Caco-2 (cell line): ENCODE measurements around the gene FBXW8. TPM values are rescaled to one million over a fixed set of nuclear protein-coding genes. Genes with fewer than 3 reads are reported as not detected.

Experiments
- BruUV-seq: library from RNA; stranded (reverse); fragments of 400-500 nt; replicated peaks from 2 replicates; lab custom pipeline; 2021; lab: Mats Ljungman, UMichigan
- CTCF ChIA-PET: fragments of 300-600 bp; sonication (Branson Sonifier 250); formaldehyde crosslinking; loops from one replicate; lab custom pipeline; 2022; ENCODE audit warnings: antibody characterized with exemption; lab: Charles Lee
- POLR2A ChIA-PET: fragments of 300-600 bp; sonication (Branson Sonifier 250); formaldehyde crosslinking; loops from one replicate; lab custom pipeline; 2022; ENCODE audit warnings: antibody characterized with exemption; lab: Charles Lee
- DNase-seq, 2 experiments: peaks; one replicate each; pipeline versions ENCODE4 v3.0.0 to v3.0.0-alpha.2; 2020 to 2022
- H3K27me3 ChIP-seq: replicated peaks from 2 replicates; pipeline ENCODE4 v1.6.0; 2011; ENCODE audit warnings: low read length; ENCODE audit not compliant: control insufficient read depth, insufficient read depth
- H3K36me3 ChIP-seq: 2 replicates; pipeline ENCODE4 v1.5.1; 2011; ENCODE audit warnings: low read length; ENCODE audit not compliant: control insufficient read depth, insufficient read depth
- H3K4me1 ChIP-seq: fragments of 250-450 bp; sonication (Bioruptor Pico); 2 replicates; pipeline ENCODE4 v1.5.1; 2020; ENCODE audit warnings: mild to moderate bottlenecking
- H3K4me3 ChIP-seq: 2 replicates; pipeline ENCODE4 v1.5.1; 2011; ENCODE audit warnings: low read depth, mild to moderate bottlenecking, control low read depth, low read length
- H3K9me3 ChIP-seq: fragments of 250-450 bp; sonication (Bioruptor Pico); 2 replicates; pipeline ENCODE4 v1.5.1; 2020; ENCODE audit warnings: mild to moderate bottlenecking, moderate library complexity
- H3K27ac Mint-ChIP-seq: one replicate; pipeline ENCODE4 v1.8.0; 2022; ENCODE audit warnings: mixed read lengths; ENCODE audit not compliant: unreplicated experiment
- H3K27me3 Mint-ChIP-seq: one replicate; pipeline ENCODE4 v1.8.0; 2022; ENCODE audit warnings: mixed read lengths; ENCODE audit not compliant: insufficient read depth, unreplicated experiment
- H3K36me3 Mint-ChIP-seq: one replicate; pipeline ENCODE4 v1.8.0; 2022; ENCODE audit warnings: mild to moderate bottlenecking, mixed read lengths; ENCODE audit not compliant: insufficient read depth, unreplicated experiment
- H3K4me1 Mint-ChIP-seq: one replicate; pipeline ENCODE4 v1.8.0; 2022; ENCODE audit warnings: low read depth, mixed read lengths; ENCODE audit not compliant: unreplicated experiment
- H3K4me3 Mint-ChIP-seq: one replicate; pipeline ENCODE4 v1.8.0; 2022; ENCODE audit warnings: mild to moderate bottlenecking, moderate library complexity, mixed read lengths; ENCODE audit not compliant: unreplicated experiment
- H3K9me3 Mint-ChIP-seq: one replicate; pipeline ENCODE4 v1.8.0; 2022; ENCODE audit warnings: mixed read lengths; ENCODE audit not compliant: unreplicated experiment
- CTCF ChIP-seq, 2 experiments: fragments of 200-600 bp in 1 of 2; IDR thresholded peaks; 1 replicate in 1 of 2; 2 replicates in 1 of 2; pipeline versions ENCODE4 v1.5.1 to v1.8.0; 2011 to 2022; ENCODE audit warnings: antibody characterized with exemption in 1 of 2, control low read depth in 1 of 2, inconsistent platforms in 1 of 2, low read depth in 1 of 2, low read length in 1 of 2, mild to moderate bottlenecking in 1 of 2, moderate library complexity in 1 of 2; ENCODE audit not compliant: insufficient read depth in 1 of 2, severe bottlenecking in 1 of 2, unreplicated experiment in 1 of 2
- intact Hi-C: fragments of 100-400 bp; cut with micrococcal nuclease; formaldehyde crosslinking; loops from one replicate; pipeline ENCODE4 v1.10.0; 2022; ENCODE audit not compliant: unreplicated experiment
- total RNA-seq: library from RNA; stranded (reverse); gene quantifications from 2 replicates; pipeline ENCODE4 v1.2.3, GENCODE V29; 2022

The FBXW8 gene
- total RNA-seq, 1 experiment from 2014 or later, result 12.2 TPM

- no peaks in the 10 kb centered on the region for H3K9me3 ChIP-seq
- H3K27ac Mint-ChIP-seq, result no peak overlapping the region
- H3K36me3 Mint-ChIP-seq, result peaks cover 13% of the 10 kb centered on the region
- H3K4me3 Mint-ChIP-seq, result no peak overlapping the region
- no peak for DNase-seq
- CTCF ChIA-PET, result no interaction called here
- H3K27me3 Mint-ChIP-seq, result no peaks in the 10 kb centered on the region
- no peak for TF ChIP-seq CTCF (IDR thresholded peaks at IDR 0.05; ENCODE audit: insufficient read depth in 1 of 2, low read depth in 1 of 2, low read length in 1 of 2, severe bottlenecking in 1 of 2, unreplicated experiment in 1 of 2)
- no peaks in the 10 kb centered on the region for H3K9me3 Mint-ChIP-seq
- H3K36me3 ChIP-seq, result no peaks in the 10 kb centered on the region
- H3K4me1 ChIP-seq, result no peaks in the 10 kb centered on the region
- no peaks in the 10 kb centered on the region for H3K27me3 ChIP-seq
- POLR2A ChIA-PET, result no interaction called here
- intact Hi-C loops, result loop anchor here (5.0 kb wide), 1 partner anchor 366 kb away; no protein-coding TSS in a partner anchor
- no peak overlapping the region for H3K4me3 ChIP-seq
- H3K4me1 Mint-ChIP-seq, result peaks cover 11% of the 10 kb centered on the region
- no TSS peak for BruUV-seq
Measured at GRCh38 chr12:116958402-116959197, 47.9 kb downstream of the FBXW8 start.

GRCh38 chr12:116959198-116959460 is 48.4 kb downstream of the FBXW8 start:
- Mint-ChIP-seq H3K4me1 (peaks cover 11% of the 10 kb centered on the region), H3K27me3 (no peaks in the 10 kb centered on the region), H3K27ac (no peak overlapping the region), H3K4me3 (no peak overlapping the region), H3K36me3 (peaks cover 13% of the 10 kb centered on the region), H3K9me3 (no peaks in the 10 kb centered on the region)
- no peaks in the 10 kb centered on the region for H3K36me3 ChIP-seq
- TF ChIP-seq CTCF (IDR thresholded peaks at IDR 0.05; ENCODE audit: insufficient read depth in 1 of 2, low read depth in 1 of 2, low read length in 1 of 2, severe bottlenecking in 1 of 2, unreplicated experiment in 1 of 2), result no peak
- no peak for DNase-seq
- no peaks in the 10 kb centered on the region for H3K9me3 ChIP-seq
- no peaks in the 10 kb centered on the region for H3K27me3 ChIP-seq
- intact Hi-C loops, result loop anchor here (5.0 kb wide), 1 partner anchor 367 kb away; no protein-coding TSS in a partner anchor
- CTCF ChIA-PET, result no interaction called here
- POLR2A ChIA-PET, result no interaction called here
- no peaks in the 10 kb centered on the region for H3K4me1 ChIP-seq
- no peak overlapping the region for H3K4me3 ChIP-seq
- no TSS peak for BruUV-seq

- no peaks in the 10 kb centered on the region for H3K4me1 ChIP-seq
- no TSS peak for BruUV-seq
- no peak overlapping the region for H3K4me3 ChIP-seq
- Mint-ChIP-seq H3K9me3 (no peaks in the 10 kb centered on the region), H3K4me1 (peaks cover 11% of the 10 kb centered on the region), H3K36me3 (peaks cover 9% of the 10 kb centered on the region), H3K27ac (no peak overlapping the region), H3K27me3 (no peaks in the 10 kb centered on the region), H3K4me3 (no peak overlapping the region)
- DNase-seq, result no peak
- ChIA-PET POLR2A (no interaction called here), CTCF (no interaction called here)
- TF ChIP-seq CTCF (IDR thresholded peaks at IDR 0.05; ENCODE audit: insufficient read depth in 1 of 2, low read depth in 1 of 2, low read length in 1 of 2, severe bottlenecking in 1 of 2, unreplicated experiment in 1 of 2), result no peak
- H3K27me3 ChIP-seq, result no peaks in the 10 kb centered on the region
- H3K9me3 ChIP-seq, result no peaks in the 10 kb centered on the region
- intact Hi-C loops, result loop anchor here (5.0 kb wide), 1 partner anchor 368 kb away; no protein-coding TSS in a partner anchor
- no peaks in the 10 kb centered on the region for H3K36me3 ChIP-seq
Measured at GRCh38 chr12:116959845-116960514, 49.2 kb downstream of the FBXW8 start.
